Fibroblast of skin of abdomen (primary cell): Measurements from ENCODE around the gene CYTH4.
"Not testable (repeated sequence)": the region's sequence is repeated elsewhere in the genome, so short reads cannot be mapped to it uniquely, and the experiment has no call there.

Source experiments
- DNase-seq: peaks from one replicate; pipeline ENCODE4 v3.0.0-alpha.2; 2013

The CYTH4 gene

GRCh38 chr22:37310815-37311595 is 28.7 kb downstream of the CYTH4 start:
- no peak for DNase-seq

GRCh38 chr22:37311761-37312312 is 29.5 kb downstream of the CYTH4 start:
- DNase-seq, result no peak

GRCh38 chr22:37312549-37313183 is 30.4 kb downstream of the CYTH4 start:
- DNase-seq, result no peak

- no peak for DNase-seq
Observed at GRCh38 chr22:37313376-37314314, 31.3 kb downstream of the CYTH4 start.

GRCh38 chr22:37314315-37315074 is 32.2 kb downstream of the CYTH4 start:
- DNase-seq, result no peak

GRCh38 chr22:37316405-37316804 is 34.1 kb downstream of the CYTH4 start:
- DNase-seq, result no peak

- DNase-seq, result peak; percentile 79
Observed at GRCh38 chr22:37316875-37317371, 34.6 kb downstream of the CYTH4 start.

GRCh38 chr22:37317698-37318210 is 35.4 kb downstream of the CYTH4 start:
- no peak for DNase-seq

- DNase-seq, result no peak
Observed at GRCh38 chr22:37318364-37319109, 36.2 kb downstream of the CYTH4 start.

- no peak for DNase-seq
Observed at GRCh38 chr22:37319469-37319868, 37.2 kb downstream of the CYTH4 start.

- no peak for DNase-seq
Observed at GRCh38 chr22:37320726-37321677, 38.7 kb downstream of the CYTH4 start.

- no peak for DNase-seq
Observed at GRCh38 chr22:37324340-37325038, 42.2 kb downstream of the CYTH4 start.

GRCh38 chr22:37325039-37325395 is 42.7 kb downstream of the CYTH4 start:
- no peak for DNase-seq

GRCh38 chr22:37326726-37327125 is 44.4 kb downstream of the CYTH4 start:
- DNase-seq, result no peak

- peak; percentile 89 for DNase-seq
Observed at GRCh38 chr22:37328017-37328416, 45.7 kb downstream of the CYTH4 start.

- DNase-seq, result not testable (repeated sequence)
Observed at GRCh38 chr22:37328538-37329237, 46.4 kb downstream of the CYTH4 start.

- peak; percentile 32 for DNase-seq
Observed at GRCh38 chr22:37329238-37330140, 47.2 kb downstream of the CYTH4 start.
